A673 (cell line): ENCODE measurements around the gene OR5H14.

Experiments used
- CTCF ChIP-seq: fragments of 300-800, 200-600 bp; sonication (generic); conservative IDR thresholded peaks from 2 replicates; pipeline ENCODE4 v1.5.1; 2017; ENCODE audit warnings: low read depth, mild to moderate bottlenecking, antibody characterized with exemption, low read length, moderate library complexity, mixed read lengths
- EZH2 ChIP-seq: fragments of 200-600 bp; sonication (generic); IDR thresholded peaks from 2 replicates; pipeline ENCODE4 v1.6.1; 2017; ENCODE audit warnings: borderline replicate concordance, low read depth, mild to moderate bottlenecking, mixed read lengths, antibody characterized with exemption, low read length; ENCODE audit not compliant: poor library complexity, severe bottlenecking

GRCh38 chr3:98108162-98108561, 39.1 kb upstream of the OR5H14 start:
- TF ChIP-seq CTCF (no peak), EZH2 (no peak)
